Peyer's patch (tissue), 4 donors: ENCODE results near the gene EHBP1L1.

Experiments
- CTCF ChIP-seq, 6 experiments: fragments of 450-650 bp in 4 of 6; fragments of 200-600 bp in 2 of 6; sonication (generic) in 1 of 6; IDR thresholded peaks; one replicate each; pipeline ENCODE4 v1.5.1; 2017 to 2019; ENCODE audit warnings: antibody characterized with exemption in 6 of 6, mild to moderate bottlenecking in 3 of 6, moderate library complexity in 1 of 6
- POLR2A ChIP-seq, 2 donors: fragments of 450-650 bp; IDR thresholded peaks; one replicate each; pipeline ENCODE4 v1.5.1; 2017; ENCODE audit warnings: antibody characterized with exemption in 2 of 2, mild to moderate bottlenecking in 2 of 2, moderate library complexity in 2 of 2

DNA sequence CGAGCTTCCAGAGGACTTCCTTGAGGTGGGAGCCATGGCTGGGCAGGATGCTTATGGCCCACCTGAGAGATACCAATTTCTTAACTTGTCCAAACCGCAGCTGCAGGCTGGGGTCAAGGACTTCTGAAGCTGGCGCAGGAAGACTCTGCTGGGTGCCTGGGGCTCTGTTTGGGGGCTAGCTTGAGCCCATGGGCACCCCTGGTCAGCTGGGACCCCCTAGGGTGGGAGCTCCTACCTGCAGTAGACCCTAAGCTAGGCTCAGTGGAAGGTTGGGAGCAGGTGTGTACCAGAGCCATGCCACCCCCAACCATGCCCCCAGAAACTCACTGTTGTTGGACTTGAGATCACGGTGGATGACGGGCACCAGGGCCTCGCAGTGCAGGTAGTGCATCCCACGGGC, 36.8 kb downstream of the EHBP1L1 start:
- TF ChIP-seq CTCF (IDR thresholded peaks at IDR 0.05) = no peak
- no peak for TF ChIP-seq POLR2A (IDR thresholded peaks at IDR 0.05)
